ENCODE data around the gene MGLL.
"Not testable (repeated sequence)": the region's sequence is repeated elsewhere in the genome, so short reads cannot be mapped to it uniquely, and the experiment has no call there.

Gene MGLL

DNA sequence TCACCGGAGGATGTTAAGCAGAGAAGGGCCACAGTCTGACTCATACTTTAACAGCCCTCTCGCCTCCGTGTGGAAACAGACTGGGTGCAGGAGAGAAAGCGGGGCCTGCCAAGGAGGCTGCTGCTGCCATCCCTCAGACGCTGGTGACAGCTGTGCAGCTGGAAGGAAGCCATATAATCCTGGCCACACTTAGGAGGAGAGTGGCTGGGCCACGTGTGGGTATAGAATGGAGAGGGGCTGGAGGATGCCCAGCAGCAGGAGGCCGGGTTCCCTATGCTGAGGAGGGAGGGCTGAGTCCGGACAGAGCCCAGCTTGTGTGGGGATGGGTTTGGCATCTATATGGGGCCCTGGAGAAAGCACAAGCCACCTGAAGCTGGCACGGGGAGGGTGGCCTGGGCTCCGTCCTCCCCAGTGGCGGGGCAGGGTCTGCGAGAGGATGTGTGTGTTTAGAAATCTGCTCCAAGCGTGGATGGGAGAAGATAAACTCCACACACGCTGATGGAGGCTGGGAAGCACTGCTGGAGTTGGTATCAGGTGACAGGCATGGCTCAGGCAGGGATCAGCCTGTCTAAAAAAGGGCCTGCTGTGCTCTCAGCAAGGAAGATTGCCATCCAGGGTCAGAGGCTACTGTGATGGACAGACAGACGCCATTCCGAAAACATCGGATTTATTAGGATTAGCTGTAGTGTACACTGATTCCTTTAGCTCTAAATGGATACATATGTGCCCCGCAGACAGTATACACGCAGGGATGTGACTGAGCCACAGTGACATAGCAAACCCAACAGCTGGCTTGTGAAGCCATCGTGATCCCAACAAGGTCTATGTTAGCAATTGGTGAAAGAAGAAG, 133.7 kb downstream of the MGLL start:
- no peak for DNase-seq (ENCODE audit: low read depth)

DNA sequence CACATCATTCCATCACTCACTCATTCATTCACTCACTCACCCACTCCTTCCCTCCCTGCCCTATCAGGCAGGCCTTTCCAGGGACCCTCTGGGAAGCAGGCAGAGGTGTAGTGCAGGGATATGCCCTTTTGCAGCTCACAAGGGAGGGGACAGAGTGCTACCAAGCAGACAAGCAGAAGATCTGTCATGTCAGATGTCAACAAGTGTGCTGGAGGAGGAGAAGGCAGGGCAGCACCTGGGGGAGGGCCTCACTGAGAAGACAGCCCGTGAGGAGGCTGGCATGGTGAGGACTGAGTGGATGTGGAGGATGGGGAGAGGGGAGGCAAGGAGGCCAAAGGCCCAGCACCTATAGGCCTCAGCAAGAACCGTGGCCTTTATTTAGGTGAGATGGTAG, 134.3 kb downstream of the MGLL start:
- no peak for DNase-seq (ENCODE audit: low read depth)

DNA sequence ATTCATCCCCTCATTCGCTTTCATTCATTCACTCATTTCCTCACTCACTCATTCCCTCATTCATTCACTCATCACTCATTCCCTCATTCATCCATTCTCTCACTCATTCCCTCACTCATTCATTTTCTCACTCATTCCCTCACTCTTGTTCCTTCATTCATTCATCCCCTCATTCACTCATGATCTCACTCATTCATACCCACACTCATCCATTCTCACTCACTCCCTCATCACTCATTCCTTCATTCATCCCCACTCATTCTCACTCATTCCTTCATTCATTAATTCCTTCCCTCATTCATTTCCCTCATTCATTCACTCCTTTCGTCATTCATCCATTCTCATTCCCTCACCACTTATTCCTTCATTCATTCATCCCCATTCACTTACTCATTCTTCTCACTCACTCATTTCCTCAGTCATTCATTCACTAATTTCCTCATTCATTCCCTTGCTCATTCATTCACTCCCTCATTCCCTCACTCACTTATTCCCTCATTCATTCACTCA, 135.0 kb downstream of the MGLL start:
- DNase-seq (ENCODE audit: low read depth) = no peak

DNA sequence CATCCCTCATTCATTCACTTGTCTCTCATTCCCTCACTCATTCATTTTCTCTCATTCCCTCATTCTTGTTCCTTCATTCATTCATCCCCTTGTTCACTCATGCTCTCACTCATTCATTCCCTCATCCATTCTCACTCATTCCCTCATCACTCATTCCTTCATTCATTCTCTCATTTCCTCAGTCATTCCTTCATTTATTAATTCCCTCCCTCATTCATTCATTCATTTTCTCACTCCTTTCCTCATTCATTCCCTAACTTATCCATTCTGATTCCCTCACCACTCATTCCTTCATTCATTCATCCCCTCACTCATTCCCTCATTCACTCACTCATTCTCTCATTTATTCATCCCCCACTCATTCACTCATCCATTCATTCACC, 135.8 kb downstream of the MGLL start:
- DNase-seq (ENCODE audit: low read depth) = no peak

DNA sequence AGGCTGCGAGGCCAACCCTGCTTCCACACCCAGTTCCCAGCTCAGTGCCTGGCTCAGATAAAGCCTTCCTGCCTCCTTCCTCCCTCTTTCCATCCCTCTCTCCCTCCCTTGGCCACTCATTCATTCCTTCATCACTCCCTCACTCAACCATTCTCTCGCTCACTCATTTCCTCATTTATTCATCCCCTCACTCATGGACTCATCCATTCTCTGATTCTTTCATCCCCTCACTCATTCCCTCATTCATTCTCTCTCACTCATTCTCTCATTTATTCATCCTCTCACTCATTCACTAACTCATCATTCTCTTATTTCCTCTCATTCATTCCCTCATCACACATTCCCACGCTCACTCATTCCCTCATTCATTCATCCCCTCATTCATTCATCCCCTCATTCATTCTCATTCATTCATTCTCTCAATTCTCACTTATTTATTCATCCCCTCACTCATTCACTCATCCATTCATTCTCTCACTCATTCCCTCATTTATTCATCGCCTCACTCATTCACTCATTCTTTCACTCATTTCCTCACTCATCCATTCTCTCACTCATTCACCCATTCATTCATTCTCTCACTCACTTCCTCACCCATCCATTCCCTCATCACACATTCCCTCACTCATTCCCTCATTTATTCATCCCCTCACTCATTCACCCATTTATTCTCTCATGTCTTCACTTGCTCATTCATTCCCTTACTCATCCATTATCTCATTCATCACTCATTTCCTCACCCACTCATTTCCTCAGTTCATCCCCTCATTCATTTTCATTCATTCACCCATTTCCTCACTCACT, 136.4 kb downstream of the MGLL start:
- DNase-seq (ENCODE audit: low read depth) = no peak

DNA sequence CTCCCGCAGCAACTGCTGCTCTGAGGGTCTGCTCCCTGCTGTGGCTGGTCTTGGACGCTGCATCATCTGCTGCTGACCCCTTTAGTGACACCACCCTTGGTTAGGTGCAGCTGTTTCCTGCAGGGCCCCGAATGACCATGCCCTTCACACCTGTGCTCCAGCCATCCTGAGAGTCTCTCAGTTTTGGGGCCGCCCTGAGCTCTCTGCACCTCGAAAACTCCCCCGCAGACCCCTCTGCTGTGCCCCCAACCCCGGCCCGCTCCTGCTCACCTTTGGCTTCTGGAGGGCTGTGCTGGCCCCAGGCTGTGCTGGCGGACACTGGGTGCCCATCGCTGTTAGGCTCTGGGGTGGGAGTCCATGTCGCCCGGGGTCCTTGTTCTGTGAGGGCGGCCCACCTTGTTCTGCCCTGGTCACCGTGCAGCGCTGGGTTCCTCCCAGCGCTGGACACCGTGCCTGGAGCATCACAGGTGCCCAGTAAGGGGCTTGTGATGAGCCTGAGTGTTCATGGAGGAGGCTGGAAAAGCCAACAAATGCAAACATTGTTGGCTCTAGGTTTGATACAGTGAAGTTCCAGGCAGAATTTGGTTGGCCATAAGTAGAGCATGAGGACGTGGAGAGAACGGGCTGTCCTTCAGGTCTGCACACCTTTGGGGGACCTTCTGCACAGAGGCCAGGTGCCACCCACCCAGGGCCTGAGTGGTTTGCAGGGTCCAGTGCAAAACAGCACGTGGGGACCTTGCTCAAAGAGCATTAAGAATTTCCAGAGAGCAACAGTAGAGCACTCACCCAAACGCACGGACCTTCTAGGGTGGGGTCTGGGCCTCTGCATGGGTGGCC, 137.2 kb downstream of the MGLL start:
- DNase-seq (ENCODE audit: low read depth) = no peak

DNA sequence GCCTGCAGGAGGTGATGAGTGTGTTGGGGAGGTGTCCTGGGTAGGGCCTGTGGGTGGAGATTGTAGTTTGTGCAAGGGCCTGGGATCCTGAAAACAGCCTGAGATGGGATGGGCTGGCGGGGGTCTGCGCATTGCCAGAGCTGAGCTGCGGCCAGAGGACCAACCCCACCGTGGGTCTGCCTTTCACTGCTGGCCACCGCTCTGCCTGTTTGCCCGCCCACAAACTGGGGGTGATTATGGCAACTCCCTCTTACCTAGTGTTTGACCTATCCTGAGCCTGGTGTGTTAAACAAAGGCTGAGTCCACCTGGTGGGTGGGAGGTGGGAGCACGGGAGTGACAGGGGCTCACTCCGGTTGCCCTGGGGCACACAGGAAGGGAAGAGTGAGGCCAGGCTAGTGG, 139.8 kb downstream of the MGLL start:
- DNase-seq (ENCODE audit: low read depth) = no peak

DNA sequence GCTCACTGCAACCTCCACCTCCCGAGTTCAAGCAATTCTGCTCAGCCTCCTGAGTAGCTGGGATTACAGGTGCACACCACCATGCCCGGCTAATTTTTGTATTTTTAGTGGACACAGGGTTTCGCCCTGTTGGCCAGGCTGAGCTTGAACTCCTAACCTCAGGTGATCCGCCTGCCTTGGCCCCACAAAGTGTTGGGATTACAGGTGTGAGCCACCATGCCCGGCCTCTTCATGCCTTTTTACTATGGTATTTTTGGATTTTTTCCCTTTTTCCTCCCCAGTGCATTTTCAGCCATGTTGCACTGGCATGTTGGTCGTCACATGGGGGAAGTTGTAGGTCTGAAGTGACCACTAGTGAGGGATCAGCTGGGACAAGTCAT, 140.2 kb downstream of the MGLL start:
- not testable (repeated sequence) for DNase-seq (ENCODE audit: low read depth)

DNA sequence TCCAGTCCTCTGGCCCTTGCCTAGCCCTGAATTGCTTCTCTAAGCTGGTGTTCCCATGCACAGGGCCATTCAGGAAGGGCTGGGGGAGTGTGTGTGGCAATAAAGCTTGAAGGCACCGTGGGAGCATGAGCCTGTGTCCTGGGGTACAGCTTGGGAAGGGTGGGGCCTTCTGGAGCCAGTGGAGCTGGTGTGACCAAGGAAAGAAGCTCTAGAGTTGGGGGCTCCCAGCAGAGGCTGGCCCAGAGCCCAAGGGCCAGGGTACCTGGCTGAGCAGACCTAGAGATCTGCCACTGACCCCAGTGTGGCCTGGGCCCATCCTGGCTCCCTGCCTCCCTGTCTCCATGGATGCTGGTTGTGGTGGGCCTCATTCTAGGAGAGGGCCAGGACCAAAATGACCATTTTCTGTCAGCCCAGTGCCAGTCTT, 141.5 kb downstream of the MGLL start:
- DNase-seq (ENCODE audit: low read depth) = no peak

DNA sequence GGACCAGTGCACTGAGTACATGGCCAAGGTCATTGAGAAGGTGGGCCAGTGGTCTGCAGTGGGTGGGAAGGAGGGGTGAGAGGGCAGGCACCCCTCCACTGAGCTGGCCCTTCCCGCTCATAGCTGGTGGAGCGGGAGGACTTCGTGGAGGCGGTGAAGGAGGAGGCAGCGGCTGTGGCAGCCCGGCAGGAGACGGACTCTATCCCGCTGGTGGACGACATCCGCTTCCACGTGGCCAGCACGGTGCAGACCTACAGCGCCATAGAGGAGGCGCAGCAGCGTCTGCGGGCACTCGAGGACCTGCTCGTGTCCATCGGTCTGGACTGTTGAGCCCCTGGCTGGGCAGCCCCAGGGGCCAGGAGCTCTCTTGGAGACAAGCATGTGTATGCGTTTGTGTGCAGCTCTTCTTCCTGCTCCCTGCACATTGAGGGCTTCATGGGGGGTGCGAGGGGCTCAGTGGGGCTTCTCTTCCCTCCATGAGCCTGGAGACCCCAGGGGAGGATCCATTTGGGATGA, 142.1 kb downstream of the MGLL start:
- DNase-seq (ENCODE audit: low read depth) = no peak

DNA sequence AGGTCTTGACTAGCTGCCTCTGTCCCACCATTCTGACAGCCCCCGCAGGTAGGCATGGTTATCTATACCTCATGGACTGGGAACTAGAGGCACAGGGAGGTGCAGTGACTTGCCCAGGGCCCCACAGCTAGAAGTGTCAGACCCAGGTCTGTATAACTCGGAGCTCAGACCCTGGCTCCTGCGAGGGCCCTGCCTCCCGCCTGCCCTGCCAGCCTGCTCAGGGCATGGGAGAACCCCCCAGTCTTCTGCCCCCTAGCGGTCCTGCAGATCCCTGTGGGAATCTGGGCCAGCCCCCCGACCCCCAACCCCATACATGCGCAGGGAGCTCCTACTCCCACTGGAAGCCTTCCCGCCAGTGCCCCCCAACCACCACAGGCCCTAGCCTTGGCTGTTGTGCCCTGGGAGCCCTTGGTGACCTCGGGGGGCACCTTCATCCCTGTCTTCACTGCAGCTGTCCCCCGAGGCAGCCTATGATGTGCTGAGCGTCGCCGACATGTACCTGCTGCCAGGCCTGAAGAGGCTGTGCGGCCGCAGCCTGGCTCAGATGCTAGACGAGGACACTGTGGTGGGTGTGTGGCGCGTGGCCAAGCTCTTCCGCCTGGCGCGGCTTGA, 142.7 kb downstream of the MGLL start:
- no peak for DNase-seq (ENCODE audit: low read depth)

DNA sequence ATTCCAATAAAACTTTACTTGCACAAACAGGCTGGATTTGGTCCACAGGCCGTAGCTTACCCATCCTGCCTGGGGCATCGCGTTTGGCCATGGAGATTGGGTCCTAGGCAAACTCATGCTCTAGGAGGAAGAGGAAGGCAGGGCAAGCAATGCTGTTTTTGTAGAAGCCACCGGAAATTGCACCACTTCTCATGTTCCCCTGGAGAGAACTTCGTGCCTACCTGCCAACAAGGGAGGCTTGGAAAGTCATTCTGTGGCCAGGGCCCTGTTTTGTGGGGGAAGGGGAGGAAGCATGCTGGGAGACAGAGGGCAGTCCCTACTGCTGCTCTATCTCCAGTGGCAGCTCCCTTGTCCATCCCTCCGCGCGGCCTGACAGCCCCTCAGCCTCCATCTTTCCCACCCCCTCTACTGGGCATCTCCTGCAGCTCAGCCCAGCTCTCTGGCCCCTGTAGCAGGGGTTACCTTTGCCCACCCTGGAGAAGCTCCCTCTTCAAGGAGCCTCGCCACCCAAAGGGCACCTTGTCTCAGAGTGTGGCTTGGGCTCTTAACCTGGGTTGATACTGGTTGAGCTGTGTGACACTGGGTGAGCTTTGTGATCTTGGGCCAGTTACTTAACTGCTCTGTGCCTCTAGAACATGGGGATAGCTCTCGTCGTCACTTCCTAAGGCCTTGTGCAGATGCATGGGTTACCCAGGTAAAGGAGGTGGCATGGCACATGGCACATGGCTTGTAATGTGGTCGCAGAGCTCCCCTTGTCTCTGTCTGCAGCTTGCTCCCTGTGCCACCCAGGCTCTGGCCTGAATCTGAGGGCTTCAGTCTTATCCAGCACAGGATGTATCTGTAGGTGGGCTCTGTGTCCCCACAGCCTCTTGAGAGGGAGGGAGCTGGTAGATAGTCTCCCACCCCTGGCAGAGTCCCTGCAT, 143.4 kb downstream of the MGLL start:
- no peak for DNase-seq (ENCODE audit: low read depth)

DNA sequence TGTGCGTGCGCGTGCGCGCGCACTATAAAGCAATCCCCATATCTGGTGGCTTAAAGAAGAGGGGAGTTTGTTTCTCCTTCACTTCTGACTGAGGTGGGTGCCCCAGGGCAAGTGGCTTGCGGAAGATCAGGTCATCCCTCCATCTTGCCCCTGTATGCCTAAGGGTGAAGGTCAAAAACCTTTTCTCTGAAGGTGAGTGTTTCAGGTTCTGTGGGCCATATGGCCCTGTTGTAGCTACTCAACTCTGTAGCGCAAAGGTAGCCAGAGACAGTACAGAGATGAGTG, 144.1 kb downstream of the MGLL start:
- DNase-seq (ENCODE audit: low read depth) = no peak

DNA sequence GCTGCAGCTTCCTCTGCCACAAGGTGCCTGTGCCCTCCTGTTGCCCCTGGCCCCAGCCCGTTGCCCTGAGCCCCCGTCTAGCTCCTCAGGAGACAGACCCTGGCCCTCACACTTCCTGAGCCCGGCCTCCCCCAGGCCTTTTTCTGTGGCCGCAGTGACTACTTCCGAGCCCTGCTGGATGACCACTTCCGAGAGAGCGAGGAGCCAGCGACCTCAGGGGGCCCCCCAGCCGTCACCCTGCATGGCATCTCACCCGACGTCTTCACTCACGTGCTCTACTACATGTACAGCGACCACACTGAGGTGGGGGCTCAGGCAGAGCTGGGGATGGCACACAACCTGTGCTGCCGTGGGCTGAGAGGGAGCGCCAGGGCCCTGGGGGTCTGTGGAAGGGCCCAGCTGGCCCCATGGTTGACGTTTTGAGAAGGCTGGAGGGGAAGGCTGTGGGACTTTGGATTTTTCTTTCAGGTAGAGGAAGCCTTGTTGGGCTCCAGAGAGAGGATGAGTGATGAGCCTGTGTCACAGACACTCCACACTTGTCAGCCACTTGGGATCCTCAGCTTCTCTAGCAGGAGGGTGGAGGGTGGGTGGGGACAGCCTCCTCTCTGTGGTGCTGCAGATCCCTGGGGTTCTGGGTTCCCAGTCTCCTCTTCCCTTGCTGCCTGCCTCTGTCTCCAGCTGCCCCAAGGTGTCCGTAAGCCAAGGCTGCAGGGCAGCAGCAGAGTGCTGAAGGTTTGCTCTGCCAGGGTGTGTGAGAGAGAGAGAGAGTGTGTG, 144.6 kb downstream of the MGLL start:
- no peak for DNase-seq (ENCODE audit: low read depth)

DNA sequence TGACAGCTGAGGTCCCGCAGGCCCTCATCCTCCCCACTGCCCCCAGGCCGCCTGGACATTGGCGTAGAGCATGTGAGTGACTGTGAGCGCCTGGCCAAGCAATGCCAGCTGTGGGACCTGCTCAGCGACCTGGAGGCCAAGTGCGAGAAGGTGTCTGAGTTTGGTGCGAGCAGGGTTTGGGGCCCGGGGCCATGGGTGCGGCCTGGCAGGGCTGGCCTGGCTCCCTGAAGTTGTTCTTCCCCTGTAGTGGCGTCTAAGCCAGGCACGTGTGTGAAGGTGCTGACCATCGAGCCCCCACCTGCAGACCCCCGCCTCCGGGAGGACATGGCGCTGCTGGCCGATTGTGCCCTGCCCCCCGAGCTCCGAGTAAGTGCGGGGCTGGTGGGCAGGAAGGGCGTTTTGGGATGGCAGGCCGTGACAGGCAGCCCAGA, 145.4 kb downstream of the MGLL start:
- DNase-seq (ENCODE audit: low read depth) = no peak

DNA sequence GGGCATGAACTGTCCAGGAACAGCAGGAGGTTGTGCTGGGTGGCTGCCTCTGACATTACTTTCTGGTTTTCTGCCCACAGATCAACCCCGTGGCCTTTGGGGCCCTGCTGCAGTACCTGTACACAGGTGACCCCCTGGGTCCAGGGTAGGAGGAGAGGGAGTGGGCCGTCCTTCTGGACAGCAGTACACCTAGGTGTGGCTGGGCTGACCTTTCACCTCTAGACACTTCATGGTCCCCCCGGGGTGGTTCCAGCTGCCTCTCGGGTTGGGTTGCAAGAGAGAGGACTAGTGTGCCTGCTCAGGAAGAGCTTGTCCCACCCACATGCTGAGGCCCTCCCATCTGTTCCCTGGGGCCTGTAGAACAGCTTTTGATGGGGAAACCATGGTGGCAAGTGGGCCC, 145.9 kb downstream of the MGLL start:
- no peak for DNase-seq (ENCODE audit: low read depth)

DNA sequence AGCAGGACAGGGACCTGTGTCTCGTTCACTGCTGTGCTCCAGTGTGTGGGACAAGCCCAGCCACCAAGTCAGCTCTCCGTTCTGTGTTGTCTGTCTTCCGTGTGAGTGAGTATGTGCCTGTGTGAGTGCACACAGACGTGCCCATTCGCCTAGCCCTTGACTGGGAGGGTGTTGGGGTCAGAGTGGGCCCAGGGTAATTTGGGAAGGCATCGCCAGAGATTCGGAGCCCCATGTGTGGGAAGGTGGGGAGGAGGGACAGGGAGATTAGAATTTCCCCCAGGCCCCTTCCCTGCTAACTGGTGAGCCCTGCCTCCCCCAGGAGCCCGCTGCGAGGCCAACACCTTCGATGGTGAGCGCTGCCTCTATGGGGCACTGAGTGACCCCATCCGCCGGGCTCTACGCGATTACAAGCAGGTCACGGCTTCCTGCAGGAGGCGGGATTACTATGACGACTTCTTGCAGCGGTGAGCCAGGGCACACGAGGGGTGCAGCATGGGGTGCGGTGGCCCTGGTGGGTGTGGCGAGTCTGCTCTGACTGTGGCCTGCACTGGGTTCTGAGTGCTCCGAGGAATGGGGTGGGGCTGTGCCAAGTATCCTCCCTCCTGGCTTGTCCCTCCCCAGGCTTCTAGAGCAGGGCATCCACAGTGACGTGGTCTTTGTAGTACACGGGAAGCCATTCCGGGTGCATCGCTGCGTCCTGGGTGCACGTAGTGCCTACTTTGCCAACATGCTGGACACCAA, 146.5 kb downstream of the MGLL start:
- DNase-seq (ENCODE audit: low read depth) = no peak

DNA sequence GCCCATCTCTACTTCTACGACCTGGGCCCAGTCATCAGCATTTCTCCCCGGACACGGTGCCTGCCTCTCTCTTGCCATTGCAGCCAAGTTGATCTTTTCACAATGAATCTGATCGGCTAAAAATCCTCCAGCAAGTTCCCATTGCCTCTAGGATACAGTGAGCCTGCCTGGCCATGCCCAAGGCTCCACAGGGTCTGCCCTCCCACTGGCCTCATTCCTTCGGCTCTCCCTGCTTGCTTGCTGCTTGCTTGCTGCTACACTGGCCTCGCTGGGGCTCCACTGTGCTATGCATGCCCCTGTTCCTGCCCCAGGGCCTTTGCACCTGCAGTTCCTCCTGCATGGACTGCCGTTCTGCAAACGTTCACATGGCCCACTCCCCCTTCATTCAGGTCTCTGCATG, 147.5 kb downstream of the MGLL start:
- no peak for DNase-seq (ENCODE audit: low read depth)

DNA sequence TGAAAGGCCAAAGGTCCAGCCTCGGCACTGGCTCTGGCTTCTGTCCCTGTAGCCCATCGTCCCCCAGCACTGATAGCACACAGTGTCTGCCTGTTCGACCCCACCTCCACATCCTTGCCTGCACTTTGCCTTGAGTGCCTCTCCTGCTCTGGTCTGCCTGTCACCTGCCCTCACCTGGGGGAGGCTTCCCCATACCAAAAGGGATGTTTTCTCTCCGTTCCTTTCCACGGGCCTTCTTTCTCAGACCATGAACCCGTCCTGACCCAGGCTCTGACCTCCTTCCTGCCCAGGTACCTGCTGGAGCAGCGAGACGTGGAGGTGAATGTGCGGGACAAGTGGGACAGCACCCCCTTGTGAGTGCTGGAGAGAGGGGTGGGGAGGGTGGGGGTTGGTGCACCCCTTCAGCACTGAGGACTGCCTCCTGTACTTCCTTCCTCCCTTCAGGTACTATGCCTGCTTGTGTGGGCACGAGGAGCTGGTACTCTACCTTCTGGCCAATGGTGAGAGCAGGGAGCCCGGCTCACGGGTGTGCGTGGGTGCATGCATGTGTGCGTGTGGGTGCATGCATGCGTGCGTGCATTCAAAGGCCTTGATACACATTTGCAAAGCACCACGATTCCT, 148.1 kb downstream of the MGLL start:
- DNase-seq (ENCODE audit: low read depth) = no peak

All from HS-27A (cell line).